GM18907 (cell line): ENCODE results near the gene SPATA31D3.
"Not testable (repeated sequence)": the region's sequence is repeated elsewhere in the genome, so short reads cannot be mapped to it uniquely, and the experiment has no call there.

Experiments
- ATAC-seq: cut with Tn5 transposase; IDR thresholded peaks from one replicate; pipeline ENCODE4 v1.9.1; 2021; ENCODE audit warnings: mild to moderate bottlenecking, moderate library complexity; ENCODE audit not compliant: unreplicated experiment

SPATA31D3 gene

DNA sequence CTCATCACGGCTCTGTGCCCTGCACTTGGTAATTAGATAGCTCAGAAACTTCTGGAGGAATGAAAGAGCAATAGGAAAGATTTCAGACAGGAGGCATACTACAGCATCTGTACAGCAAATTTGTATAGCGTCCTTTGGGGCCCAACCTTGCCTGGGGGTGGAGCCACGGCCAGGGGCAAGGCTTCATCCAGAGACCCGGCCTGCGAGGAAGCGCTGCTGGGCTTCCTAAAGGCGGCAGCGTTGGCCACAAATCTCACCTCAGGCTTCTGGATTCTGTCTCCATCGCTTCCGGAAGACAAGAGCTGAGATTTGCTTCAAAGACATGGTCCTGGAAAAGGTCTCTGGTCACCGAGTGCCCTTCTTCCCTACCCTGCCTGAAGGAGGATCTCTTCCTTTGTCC is 33.1 kb downstream of the SPATA31D3 start:
- no peak for ATAC-seq

DNA sequence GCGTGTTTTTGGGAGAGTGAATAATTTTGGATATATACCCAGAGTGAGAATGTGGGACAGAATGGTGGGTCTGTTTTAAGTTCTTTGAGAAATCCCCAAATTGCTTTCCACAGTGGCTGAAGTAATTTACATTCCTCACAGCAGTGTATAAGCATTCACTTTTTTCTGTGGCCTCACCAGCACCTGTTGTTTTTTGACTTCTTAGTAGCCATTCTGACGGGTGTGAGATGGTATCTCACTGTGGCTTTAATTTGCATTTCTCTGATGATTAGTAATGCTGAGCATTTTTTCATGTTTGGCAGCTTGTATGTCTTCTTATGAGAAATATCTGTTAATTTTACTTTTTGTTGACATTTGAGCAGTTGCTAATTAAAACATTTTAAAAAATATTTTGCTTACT is 35.9 kb downstream of the SPATA31D3 start:
- peak; percentile 82 for ATAC-seq

DNA sequence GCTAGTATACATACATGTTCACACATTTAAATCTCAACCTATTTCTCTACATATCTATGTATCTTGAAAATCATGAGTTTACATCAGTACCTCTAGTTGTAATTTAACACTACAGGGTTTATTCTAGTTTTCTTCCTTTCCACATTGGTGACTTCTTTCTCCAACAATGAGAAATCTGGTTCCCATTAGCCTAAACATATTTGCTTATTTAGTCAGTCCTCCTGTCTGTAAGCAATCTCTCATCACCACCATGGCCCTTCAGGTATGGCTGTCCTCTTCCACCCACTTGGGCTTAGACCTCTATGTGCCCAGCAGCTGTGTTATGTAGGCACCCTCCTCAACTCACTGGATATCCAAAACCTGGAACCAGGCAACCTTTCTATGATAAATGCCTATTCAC is 37.3 kb downstream of the SPATA31D3 start:
- no peak for ATAC-seq

DNA sequence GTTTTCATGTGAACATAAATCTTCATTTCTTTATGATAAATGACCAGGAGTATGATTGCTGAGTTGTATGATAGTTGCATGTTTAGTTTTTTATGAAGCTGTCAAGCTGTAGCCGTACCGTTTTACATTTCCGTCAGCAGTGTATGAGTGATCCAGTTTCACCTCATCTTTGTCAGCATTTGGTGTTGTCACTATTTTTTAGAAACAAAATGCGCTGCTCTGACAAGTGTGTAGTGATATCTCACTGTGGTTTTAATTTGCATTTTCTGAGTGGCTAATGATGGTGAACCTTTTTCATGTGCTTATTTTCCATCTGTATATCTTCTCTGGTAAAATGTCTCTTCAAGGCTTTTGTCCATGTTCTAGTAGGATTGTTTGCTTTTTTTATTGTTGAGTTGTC is 38.6 kb downstream of the SPATA31D3 start:
- ATAC-seq, result no peak

DNA sequence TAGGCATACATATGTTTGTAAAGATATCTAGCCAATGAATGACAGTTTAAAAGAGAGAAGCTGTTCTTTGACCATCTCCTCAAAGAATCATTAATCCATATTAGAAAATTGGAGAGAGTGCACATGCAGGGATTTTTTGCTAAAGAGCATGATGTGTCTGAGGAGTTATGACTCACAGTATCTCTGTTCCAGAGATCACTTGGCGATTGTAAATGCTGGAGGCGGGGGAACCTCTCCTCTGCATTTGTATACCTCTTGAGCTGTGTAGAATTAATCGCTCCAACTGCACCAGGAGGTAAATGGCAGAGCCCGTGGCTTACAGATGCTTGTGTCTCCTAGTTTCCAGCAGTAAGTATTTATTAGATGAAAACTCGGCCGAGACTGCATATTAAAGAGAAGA is 41.6 kb downstream of the SPATA31D3 start:
- no peak for ATAC-seq

DNA sequence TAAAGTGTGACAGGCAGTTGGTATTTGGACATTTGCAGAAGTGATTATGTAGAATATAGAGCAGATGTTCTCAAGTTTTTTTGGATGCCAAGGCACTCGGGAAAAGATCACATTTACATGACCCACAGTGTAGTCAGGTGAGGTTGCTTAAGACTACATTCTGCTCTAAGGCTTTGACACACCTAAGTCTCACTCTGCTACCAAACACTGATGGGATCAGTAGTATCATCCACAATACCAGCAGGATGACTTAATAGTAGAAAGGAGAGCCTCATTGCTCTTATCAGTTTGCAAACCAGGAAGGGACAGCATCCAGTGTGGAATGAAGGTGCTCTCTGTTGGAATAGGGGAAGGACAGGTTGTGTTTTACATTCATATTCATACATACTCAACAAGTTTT is 42.8 kb downstream of the SPATA31D3 start:
- no peak for ATAC-seq

DNA sequence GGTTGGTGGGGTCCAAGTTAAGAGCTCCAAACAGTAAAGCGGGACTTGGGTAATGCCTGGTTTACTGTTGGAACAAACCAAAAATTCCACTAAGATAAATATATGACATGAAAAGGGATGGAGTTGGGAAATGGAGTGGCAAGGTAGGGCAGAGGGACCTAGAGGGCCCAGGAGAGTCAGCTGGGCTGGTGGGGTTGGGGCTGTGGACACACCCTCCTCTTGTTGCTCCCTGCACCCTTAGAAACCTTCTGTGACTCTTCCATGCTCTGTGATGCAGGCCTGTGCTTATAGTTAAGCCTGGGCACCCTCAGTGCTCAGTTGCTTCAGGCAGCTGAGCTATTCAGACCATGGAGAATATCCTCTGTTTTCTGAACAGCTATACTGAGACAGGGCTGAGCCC is 45.2 kb downstream of the SPATA31D3 start, which contains the start of gene SPATA31D1:
SPATA31D1 (plus strand) TSS at position 301 of the 400 bp plus-strand sequence; CDS start at position 348, 47 bp downstream.
- ATAC-seq, result not testable (repeated sequence)

DNA sequence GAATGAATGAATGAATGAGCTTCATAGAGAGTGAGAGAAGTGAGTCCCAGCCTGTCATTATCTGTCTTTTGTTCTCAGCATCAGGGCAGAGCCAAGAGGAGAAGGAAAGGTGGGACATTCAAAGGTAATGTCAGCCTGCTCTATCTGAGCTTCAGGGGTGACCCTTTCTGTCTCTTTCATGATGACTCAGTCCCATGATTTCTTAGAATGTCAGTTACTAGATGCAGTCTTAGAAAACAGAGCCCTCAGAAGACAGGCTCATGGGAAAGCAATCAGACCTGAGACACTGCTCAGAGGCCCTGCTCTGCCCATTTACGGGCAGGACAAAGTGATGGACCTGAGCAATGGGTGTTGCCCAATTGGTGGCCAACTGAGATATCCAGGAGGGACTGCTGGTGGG is 46.4 kb downstream of the SPATA31D3 start:
- no peak for ATAC-seq

DNA sequence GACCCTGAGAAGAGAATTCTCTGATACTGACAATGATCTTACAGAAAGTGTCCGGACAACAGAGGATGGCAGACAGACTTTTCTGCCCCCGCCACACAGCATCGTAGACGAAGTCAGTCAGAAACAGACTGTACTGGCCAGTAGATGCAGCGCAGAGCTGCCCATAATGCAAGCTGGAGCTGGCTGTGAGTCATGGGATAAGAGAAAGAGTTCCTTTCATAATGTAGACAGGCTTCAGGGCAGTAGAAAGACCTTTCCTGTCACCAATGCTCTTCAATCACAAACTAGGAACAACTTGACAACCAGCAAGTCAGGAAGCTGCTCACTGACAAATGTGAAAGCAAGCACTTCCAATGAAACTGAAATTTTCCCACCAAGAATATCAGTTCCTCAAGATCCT is 50.4 kb downstream of the SPATA31D3 start:
- ATAC-seq, result no peak
